Breast epithelium (tissue), 4 donors: ENCODE results near the gene FKBP1B. TPM values are rescaled to one million over a fixed set of nuclear protein-coding genes. Genes with fewer than 3 reads are reported as not detected.
A peak's percentile ranks its signal among the peaks of the same experiment; 100 is the strongest.

Experiments
- DNase-seq, 2 donors: peaks; one replicate each; pipeline ENCODE4 v3.0.0-alpha.2; 2019; ENCODE audit warnings: low spot score in 2 of 2
- H3K27ac ChIP-seq, 2 donors: fragments of 200-600 bp; sonication (generic) in 1 of 2; one replicate each; pipeline ENCODE4 v1.5.1; 2016 to 2019; ENCODE audit warnings: mild to moderate bottlenecking in 1 of 2
- H3K27me3 ChIP-seq, 2 donors: fragments of 200-600 bp; sonication (generic) in 1 of 2; one replicate each; pipeline versions ENCODE4 v1.5.1 to v1.6.0; 2017 to 2019; ENCODE audit warnings: control low read depth in 1 of 2, mild to moderate bottlenecking in 1 of 2
- H3K36me3 ChIP-seq: fragments of 200-600 bp; one replicate; pipeline ENCODE4 v1.5.1; 2019
- H3K4me1 ChIP-seq, 2 donors: fragments of 200-600 bp; sonication (generic); one replicate each; pipeline ENCODE4 v1.5.1; 2016 to 2019; ENCODE audit warnings: control low read depth in 1 of 2
- H3K4me3 ChIP-seq, 3 donors: fragments of 200-600 bp; sonication (generic); 1 replicate in 2 of 3; 2 replicates in 1 of 3; pipeline ENCODE4 v1.5.1; 2016 to 2019; ENCODE audit warnings: mild to moderate bottlenecking in 3 of 3, moderate library complexity in 2 of 3
- H3K9me3 ChIP-seq, 2 donors: fragments of 200-600 bp; sonication (generic) in 1 of 2; one replicate each; pipeline ENCODE4 v1.5.1; 2016 to 2019; ENCODE audit warnings: control low read depth in 1 of 2
- CTCF ChIP-seq, 3 donors: fragments of 450-650 bp; IDR thresholded peaks; one replicate each; pipeline ENCODE4 v1.5.1; 2016 to 2017; ENCODE audit warnings: antibody characterized with exemption in 3 of 3, mild to moderate bottlenecking in 3 of 3, moderate library complexity in 3 of 3
- POLR2A ChIP-seq: fragments of 450-650 bp; IDR thresholded peaks from one replicate; pipeline ENCODE4 v1.6.1; 2016; ENCODE audit warnings: antibody characterized with exemption, mild to moderate bottlenecking, moderate library complexity
- POLR2AphosphoS5 ChIP-seq, 3 donors: sonication (generic); formaldehyde crosslinking; IDR thresholded peaks; one replicate each; pipeline ENCODE4 v1.6.1; 2017; ENCODE audit warnings: antibody characterized with exemption in 3 of 3
- intact Hi-C: fragments of 100-400 bp; cut with DNase I; formaldehyde crosslinking; loops from one replicate; pipeline ENCODE4 v1.15.1; 2023; ENCODE audit warnings: low total_unique reads
- total RNA-seq, 3 donors: library from RNA; depleted of rRNA; stranded (reverse); fragments of >200 nt; gene quantifications; one replicate each; pipeline ENCODE4 v1.1.0, GENCODE V29; 2016

The FKBP1B gene
- total RNA-seq, 3 donors from 2014 or later = 3.2 to 11.0 (median 7.2) TPM

- Histone ChIP-seq H3K4me3 (no peak overlapping the region), H3K9me3 (no peaks in the 10 kb centered on the region), H3K27me3 (no peaks in the 10 kb centered on the region), H3K4me1 (no peaks in the 10 kb centered on the region), H3K27ac (no peak overlapping the region), H3K36me3 (no peaks in the 10 kb centered on the region)
- DNase-seq = no peak
- TF ChIP-seq POLR2AphosphoS5 (IDR thresholded peaks at IDR 0.05) (no peak), POLR2A (no peak), CTCF (IDR thresholded peaks at IDR 0.05) (no peak)
- intact Hi-C loops = no loop called here
These were observed 24.3 kb downstream of the FKBP1B start for GRCh38 chr2:24073816-24074215.

GRCh38 chr2:24075259-24075658 is 25.7 kb downstream of the FKBP1B start:
- intact Hi-C loops = no loop called here

GRCh38 chr2:24075915-24076848 is 26.6 kb downstream of the FKBP1B start, which contains the start of gene SF3B6:
Gene SF3B6 (minus strand): TSS chr2:24076326. CDS start chr2:24076229, 97 bp downstream.
- Histone ChIP-seq H3K4me1 (no peaks in the 10 kb centered on the region), H3K9me3 (no peaks in the 10 kb centered on the region), H3K27ac (peak within 1 kb of the TSS; percentile 97 to 99), H3K27me3 (no peaks in the 10 kb centered on the region), H3K36me3 (no peaks in the 10 kb centered on the region), H3K4me3 (peak within 1 kb of the TSS; percentile 74 to 90 (median 89))
- peak; percentile 78 for TF ChIP-seq POLR2A
- TF ChIP-seq CTCF (IDR thresholded peaks at IDR 0.05) = no peak
- peak; percentile 94 to 98 (median 95) for TF ChIP-seq POLR2AphosphoS5 (IDR thresholded peaks at IDR 0.05)
- intact Hi-C loops = no loop called here
- peak; percentile 100 for DNase-seq

More at GRCh38 chr2:24075259-24075658, 25.7 kb downstream of the FKBP1B start:
- DNase-seq = no peak
- Histone ChIP-seq H3K4me3 (peak overlapping the region; percentile 74 to 90 (median 89)), H3K36me3 (no peaks in the 10 kb centered on the region), H3K27me3 (no peaks in the 10 kb centered on the region), H3K27ac (peak overlapping the region in 1 of 2 donors; percentile 97), H3K4me1 (no peaks in the 10 kb centered on the region), H3K9me3 (no peaks in the 10 kb centered on the region)
- no peak for TF ChIP-seq CTCF (IDR thresholded peaks at IDR 0.05)
- TF ChIP-seq POLR2AphosphoS5 (IDR thresholded peaks at IDR 0.05) = no peak
- no peak for TF ChIP-seq POLR2A

GRCh38 chr2:24076849-24077534 is 27.5 kb downstream of the FKBP1B start:
- H3K4me3 ChIP-seq = peak overlapping the region; percentile 74 to 90 (median 89)
- intact Hi-C loops = no loop called here
- H3K36me3 ChIP-seq = no peaks in the 10 kb centered on the region
- H3K9me3 ChIP-seq = no peaks in the 10 kb centered on the region
- TF ChIP-seq CTCF (IDR thresholded peaks at IDR 0.05) = no peak
- peak in 1 of 3 donors; percentile 41 for TF ChIP-seq POLR2AphosphoS5 (IDR thresholded peaks at IDR 0.05)
- peak; percentile 16 for TF ChIP-seq POLR2A
- no peaks in the 10 kb centered on the region for H3K27me3 ChIP-seq
- no peak for DNase-seq
- no peaks in the 10 kb centered on the region for H3K4me1 ChIP-seq
- H3K27ac ChIP-seq = peak overlapping the region; percentile 97 to 99
